HG02943 (cell line): ENCODE data around the gene SURF2.
"Not testable (repeated sequence)": the region's sequence is repeated elsewhere in the genome, so short reads cannot be mapped to it uniquely, and the experiment has no call there.

Experiments used
- ATAC-seq: cut with Tn5 transposase; IDR thresholded peaks from one replicate; pipeline ENCODE4 v1.9.1; 2021; ENCODE audit warnings: mild to moderate bottlenecking, low read depth, moderate library complexity; ENCODE audit not compliant: unreplicated experiment

SURF2 gene

GRCh38 chr9:133375116-133375723 lies 18.9 kb downstream of the SURF2 start:
- ATAC-seq = peak; percentile 28

DNA sequence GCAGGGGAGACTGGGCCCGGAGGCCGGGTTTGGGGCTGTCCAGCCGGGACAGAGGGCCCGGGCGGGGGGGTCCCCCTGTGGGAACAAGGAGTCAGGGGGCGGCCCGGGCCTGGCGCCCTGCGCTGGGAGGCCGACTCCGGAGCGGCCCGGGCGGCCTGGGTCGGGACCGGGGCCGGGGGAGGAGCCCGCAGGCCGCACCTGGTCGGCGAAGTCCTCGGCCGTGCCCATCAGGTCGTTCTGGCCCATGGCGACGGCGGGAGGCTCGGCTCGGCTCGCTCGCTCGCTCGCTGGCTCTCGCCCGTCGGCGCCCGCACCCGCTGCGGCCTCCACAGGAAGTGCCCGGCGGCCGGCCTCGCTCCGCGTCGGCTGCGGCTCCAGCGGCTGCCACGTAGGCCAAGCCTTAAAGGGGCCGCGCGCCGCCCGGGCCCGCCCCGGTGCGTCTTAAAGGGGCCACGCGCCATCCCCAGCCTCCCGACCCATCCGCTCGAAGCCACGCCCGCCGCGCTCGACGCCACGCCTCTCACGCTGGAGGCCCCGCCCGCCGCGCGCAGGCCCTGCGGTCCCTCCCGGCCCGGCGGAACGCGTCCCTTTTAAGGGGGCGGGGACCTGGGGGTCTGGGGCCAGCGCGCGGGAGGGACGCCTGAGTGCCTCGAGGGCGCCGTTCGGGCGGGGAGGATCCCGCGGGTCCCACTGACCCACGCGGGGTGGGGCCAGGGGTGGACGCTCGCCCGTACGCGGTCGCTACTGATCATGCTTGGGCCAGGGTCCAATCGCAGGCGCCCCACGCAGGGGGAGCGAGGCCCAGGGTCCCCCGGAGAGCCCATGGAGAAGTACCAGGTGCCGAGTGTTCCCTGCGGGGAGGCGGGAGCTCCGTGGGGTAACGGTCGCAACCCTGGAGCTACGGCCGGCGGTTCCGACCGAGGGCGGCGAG lies 19.6 kb downstream of the SURF2 start, which contains the start of the genes STKLD1 and SURF4:
TSS of gene STKLD1 (plus strand) at position 643 of the 931 bp plus-strand sequence. CDS start at position 751, 108 bp downstream.
TSS of gene SURF4 (minus strand) at position 337 of the 931 bp plus-strand sequence. CDS start at position 246, 91 bp downstream.
- peak; percentile 86 for ATAC-seq

DNA sequence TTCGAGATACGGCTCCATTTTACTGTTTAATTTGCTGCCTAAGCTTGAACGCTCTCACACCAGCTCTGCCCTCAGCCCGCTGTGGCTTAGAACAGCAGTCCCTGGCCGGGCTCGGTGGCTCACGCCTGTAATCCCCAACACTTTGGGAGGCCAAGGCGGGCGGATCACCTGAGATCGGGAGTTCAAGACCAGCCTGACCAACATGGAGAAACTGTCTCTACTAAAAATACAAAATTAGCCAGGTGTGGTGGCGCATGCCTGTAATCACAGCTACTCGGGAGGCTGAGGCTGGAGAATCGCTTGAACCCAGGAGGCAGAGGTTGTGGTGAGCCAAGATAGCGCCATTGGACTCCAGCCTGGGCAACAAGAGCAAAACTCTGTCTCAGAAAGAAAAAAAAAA lies 20.9 kb downstream of the SURF2 start:
- ATAC-seq = not testable (repeated sequence)

DNA sequence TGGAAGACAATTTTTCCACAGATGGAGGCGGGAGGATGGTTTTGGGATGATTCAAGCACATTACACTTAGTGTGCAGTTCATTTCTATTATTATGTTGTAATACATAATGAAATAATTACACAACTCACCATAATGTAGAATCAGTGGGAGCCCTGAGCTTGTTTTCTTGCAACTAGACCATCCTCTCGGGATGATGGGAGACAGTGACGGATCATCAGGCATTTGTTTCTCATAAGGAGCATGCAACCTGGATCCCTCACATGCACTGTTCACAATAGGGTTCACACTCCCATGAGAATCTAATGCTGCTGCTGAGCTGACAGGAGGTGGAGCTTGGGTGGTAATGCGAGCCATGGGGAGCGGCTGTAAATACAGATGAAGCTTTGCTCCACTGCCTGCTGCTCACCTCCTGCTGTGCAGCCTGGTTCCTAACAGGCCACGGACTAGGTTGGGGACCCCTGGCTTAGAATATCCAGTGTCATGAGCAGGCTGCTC lies 21.4 kb downstream of the SURF2 start:
- no peak for ATAC-seq

DNA sequence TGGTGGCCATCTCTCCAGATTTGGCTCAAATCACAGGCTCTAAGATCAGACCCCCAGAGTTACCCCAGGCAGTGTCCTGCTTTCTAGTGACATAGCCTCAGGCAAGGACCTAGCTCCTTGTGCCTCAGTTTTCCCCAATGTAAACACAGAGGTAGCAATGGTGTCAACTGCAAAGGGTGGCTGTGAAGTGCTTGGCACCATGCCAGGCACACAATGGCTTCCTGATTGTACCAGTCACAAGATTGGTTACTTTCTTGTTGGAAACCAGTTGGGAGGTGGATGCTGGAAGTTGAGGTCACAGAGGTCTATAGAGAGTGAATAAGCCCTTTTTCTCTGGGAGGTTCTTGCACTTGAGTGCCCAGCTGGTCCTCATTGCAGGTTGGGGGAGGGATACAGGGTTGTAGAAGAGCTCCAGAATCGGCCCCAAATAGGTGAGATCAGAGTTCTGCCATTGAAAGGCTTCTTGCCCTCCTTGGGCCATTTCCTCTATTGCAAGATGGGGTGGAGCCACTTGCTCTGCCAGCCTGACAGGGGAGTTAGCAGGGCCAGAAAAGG lies 22.1 kb downstream of the SURF2 start:
- no peak for ATAC-seq

DNA sequence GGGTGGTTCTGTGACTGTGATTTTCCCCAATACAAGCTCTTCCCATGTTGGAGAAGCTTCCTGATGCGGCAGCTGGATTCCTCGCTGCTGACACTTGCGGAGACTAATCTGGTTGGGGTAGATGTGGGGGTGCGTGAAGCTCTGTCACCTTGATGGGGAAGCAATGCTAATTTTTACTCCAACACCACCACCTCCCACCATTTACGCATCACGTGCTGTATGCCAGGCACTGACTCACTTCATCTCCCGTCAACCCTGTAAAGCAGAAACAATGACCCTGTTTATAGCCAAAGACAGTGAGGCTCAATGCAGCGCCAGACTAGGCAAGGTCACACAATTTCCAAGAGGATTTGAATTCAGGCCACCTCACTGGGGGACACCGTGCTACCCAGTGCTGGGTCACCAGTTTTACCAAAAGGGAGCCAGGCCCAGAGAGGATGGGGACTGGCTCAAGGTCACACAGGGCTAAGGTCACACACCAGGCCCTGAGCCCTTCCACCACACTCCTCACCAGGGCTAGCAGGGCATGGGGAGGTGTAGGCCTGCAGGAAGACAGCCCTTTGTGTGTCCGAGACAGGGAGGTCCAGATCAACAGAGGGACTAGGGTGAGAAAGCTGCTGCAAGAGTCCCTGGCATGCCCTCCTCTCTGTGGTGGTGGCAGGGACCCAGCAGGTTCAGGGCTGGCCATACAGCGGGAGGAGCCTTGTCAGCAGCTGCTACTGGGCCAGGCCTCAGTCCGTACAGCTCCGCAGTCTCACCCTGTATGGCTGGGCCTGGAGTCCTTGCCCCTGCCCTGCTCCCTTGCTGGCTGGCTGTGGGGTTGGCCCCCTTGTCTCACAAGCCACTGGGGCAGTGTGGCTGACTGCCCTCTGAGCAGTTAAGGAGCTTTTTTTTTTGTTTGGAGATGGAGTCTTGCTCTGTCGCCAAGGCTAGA lies 23.1 kb downstream of the SURF2 start:
- no peak for ATAC-seq

DNA sequence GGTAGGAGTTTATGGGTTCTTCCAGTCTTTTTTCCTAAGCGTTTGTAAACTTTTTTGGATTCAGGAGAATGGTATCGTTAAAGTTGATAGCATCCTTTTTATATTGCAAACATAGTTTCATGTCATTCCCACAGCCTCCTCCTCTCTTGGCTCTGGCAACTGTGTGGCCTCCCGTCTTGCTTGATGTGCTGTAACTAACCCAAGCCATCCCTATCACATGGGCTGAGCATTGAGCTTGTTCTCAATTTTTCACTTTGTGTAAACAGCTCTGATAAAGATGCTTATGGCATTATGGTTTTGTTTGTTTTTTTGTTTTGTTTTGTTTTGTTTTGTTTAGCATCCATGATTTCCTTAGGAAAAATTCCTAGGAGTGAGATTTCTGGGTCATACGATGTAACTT lies 24.4 kb downstream of the SURF2 start:
- no peak for ATAC-seq

DNA sequence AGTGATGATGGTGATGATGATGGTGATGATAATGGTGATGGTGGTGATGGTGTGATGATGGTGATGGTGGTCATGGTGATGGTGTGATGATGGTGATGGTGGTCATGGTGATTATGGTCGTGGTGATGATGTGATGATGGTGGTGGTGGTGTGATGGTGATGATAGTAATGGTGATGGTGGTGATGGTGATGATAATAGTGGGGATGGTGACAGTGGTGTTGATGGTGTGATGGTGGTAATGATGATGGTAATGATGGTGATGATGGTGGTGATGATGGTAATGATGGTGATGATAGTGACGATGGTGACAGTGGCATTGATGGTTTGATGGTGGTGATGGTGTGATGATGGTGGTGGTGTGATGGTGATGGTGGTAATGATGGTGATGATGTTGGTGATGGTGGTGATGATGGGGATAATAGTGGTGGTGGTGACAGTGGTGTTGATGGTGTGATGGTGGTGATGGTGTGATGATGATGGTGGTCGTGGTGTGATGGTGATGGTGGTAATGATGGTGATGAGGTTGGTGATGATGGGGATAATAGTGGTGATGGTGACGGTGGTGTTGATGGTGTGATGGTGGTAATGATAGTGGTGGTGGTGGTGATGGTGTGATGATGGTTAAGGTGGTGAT lies 26.3 kb downstream of the SURF2 start:
- ATAC-seq = no peak

DNA sequence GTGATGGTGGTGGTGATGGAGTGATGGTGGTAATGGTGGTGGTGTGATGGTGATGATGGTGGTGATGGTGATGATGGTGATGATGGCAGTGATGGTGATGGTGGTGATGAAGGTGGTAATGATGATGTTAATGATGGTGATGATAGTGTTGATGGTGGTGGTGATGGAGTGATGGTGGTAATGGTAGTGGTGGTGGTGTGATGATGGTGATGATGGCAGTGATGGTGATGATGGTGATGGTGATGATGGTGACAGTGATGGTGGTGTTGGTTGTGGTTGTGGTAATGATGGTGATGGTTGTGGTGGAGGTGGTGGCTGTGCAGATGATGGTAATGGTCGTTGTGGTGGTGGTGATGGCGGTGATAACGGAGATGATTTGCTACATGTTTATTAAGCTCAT lies 27.1 kb downstream of the SURF2 start:
- no peak for ATAC-seq

DNA sequence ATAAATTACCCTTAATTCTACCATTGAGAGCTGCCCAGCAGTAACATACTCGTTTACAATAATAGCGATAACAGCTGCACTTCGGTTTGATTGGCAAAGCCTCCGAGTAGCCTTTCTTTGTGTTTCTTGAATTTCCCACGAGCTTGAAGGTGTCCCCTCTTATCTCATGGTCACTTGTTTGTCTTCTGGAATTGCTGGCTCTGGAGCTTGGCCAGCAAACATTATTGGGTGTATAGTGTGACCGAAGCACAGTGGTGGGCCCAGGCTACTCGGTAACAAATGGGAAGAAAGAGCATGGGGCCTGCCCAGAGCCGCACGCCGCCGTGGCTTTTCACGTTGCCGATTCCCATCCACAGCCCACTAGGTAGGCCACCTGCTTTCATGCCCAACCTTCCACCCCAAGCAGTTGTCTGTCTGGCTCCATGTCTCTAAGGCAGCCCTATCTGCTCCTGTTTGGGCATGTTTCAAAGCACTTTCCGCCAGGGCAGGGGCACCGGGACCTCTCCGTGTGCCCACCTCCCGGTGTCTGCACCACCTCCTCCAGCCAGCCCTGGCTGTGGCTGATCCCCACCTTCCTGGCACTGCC lies 28.5 kb downstream of the SURF2 start:
- no peak for ATAC-seq

- ATAC-seq = no peak
These were observed 29.1 kb downstream of the SURF2 start for GRCh38 chr9:133385452-133385851.

GRCh38 chr9:133386338-133386737 lies 30.0 kb downstream of the SURF2 start:
- no peak for ATAC-seq

- ATAC-seq = no peak
These were observed 31.3 kb downstream of the SURF2 start for GRCh38 chr9:133387680-133388079.

DNA sequence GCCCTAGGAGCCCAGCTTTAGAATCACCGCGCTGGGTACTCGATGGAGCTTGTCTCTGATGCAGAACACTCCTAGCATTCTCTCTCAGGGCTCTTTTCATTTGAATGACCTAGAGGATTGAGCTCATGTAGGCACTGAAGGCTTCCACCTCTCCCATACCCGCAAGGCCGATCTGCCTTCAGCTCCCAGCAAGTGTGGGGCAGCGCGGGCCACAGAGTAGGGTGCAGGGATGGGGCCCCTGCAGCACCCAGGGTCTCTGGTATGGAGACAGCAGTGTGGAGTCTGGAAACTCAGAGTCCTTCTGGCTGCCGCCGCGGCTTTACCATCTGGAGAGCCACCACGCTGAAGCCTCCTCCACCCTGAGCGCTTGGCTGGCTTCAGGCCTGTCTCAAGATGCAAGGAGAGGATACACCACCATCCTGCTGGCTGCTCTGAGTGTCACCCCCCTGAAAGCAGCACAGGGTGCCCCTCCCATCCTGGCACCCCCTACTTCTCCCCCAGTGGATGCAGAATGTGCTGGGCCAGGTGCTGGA lies 32.7 kb downstream of the SURF2 start:
- ATAC-seq = no peak

DNA sequence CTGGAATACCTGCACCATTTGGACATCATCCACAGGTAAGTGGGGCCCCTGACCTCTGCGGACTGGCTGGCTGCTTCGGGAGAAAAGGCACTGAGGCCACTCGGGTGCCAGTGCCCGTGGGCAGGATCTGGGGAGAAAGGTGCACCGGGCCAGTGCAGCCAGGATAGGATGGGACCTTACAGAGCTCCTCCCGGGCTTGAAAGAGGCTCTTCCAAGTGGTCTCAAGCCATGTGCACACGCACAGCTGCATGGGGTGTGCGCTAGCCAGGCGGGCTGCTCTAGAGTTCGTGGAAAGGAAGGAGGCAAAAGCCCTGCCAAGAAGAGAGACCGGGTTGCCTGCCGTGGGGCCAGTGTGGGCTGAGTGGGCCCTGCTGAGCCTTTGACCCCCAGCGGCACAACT lies 33.2 kb downstream of the SURF2 start:
- no peak for ATAC-seq

- ATAC-seq = no peak
These were observed 34.4 kb downstream of the SURF2 start for GRCh38 chr9:133390713-133391112.

GRCh38 chr9:133391449-133391848 lies 35.1 kb downstream of the SURF2 start:
- not testable (repeated sequence) for ATAC-seq

DNA sequence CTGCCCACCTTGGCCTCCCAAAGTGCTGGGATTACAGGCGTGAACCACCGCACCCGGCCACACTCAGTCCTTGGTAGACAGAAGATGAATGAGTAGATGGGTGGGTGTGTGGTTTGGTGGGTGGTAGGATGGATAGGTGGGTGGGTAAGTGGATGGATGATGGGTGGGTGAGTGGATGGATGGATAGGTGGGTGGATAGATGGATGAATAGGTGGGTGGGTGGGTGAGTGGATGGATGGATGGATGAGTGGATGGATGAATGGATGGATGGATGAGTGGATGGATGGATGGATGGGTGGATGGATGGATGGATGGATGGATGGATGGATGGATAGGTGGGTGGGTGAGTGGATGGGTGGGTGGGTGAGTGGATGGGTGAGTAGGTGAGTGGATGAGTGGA lies 36.0 kb downstream of the SURF2 start:
- ATAC-seq = not testable (repeated sequence)

GRCh38 chr9:133393399-133393798 lies 37.0 kb downstream of the SURF2 start:
- no peak for ATAC-seq
